ENCODE results near the gene REEP1. TPM values are rescaled to one million over a fixed set of nuclear protein-coding genes. Genes with fewer than 3 reads are reported as not detected.

Gene REEP1
- total RNA-seq, 2 donors from 2014 or later, result 6.6 to 224 TPM

GRCh38 chr2:86256300-86256699, 81.1 kb downstream of the REEP1 start:
- Histone ChIP-seq H3K9me3 (no peaks in the 10 kb centered on the region), H3K27ac (no peak overlapping the region), H3K4me3 (no peak overlapping the region), H3K4me1 (replicated peaks) (no peaks in the 10 kb centered on the region), H3K27me3 (replicated peaks; ENCODE audit: insufficient read depth) (no peaks in the 10 kb centered on the region), H3K36me3 (no peaks in the 10 kb centered on the region)
- no peak for DNase-seq (ENCODE audit: low spot score)
- WGBS, result 90% methylated on average over 4 of the region's 4 CpGs
- intact Hi-C loops (cut with DNase I), result no loop called here
- TF ChIP-seq POLR2A (IDR thresholded peaks at IDR 0.05), result no peak
- TF ChIP-seq, protein P1, sequence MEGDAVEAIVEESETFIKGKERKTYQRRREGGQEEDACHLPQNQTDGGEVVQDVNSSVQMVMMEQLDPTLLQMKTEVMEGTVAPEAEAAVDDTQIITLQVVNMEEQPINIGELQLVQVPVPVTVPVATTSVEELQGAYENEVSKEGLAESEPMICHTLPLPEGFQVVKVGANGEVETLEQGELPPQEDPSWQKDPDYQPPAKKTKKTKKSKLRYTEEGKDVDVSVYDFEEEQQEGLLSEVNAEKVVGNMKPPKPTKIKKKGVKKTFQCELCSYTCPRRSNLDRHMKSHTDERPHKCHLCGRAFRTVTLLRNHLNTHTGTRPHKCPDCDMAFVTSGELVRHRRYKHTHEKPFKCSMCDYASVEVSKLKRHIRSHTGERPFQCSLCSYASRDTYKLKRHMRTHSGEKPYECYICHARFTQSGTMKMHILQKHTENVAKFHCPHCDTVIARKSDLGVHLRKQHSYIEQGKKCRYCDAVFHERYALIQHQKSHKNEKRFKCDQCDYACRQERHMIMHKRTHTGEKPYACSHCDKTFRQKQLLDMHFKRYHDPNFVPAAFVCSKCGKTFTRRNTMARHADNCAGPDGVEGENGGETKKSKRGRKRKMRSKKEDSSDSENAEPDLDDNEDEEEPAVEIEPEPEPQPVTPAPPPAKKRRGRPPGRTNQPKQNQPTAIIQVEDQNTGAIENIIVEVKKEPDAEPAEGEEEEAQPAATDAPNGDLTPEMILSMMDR (IDR thresholded peaks at IDR 0.05), result no peak
- TF ChIP-seq POLR2AphosphoS5 (IDR thresholded peaks at IDR 0.05), result no peak

- no peaks in the 10 kb centered on the region for H3K9me3 ChIP-seq
- peak; percentile 46 for DNase-seq (ENCODE audit: low spot score)
- no peak overlapping the region for H3K4me3 ChIP-seq
- no peak for TF ChIP-seq POLR2A (IDR thresholded peaks at IDR 0.05)
- TF ChIP-seq, protein P1 (IDR thresholded peaks at IDR 0.05), result no peak
- peak; percentile 61 for TF ChIP-seq POLR2AphosphoS5 (IDR thresholded peaks at IDR 0.05)
- peak overlapping the region; percentile 23 to 36 for H3K27ac ChIP-seq
- no peaks in the 10 kb centered on the region for H3K36me3 ChIP-seq
- intact Hi-C loops (cut with DNase I), result no loop called here
- no peaks in the 10 kb centered on the region for H3K27me3 ChIP-seq (replicated peaks; ENCODE audit: insufficient read depth)
- 20% methylated on average over 8 of the region's 8 CpGs for WGBS
- no peaks in the 10 kb centered on the region for H3K4me1 ChIP-seq (replicated peaks)
Measured at GRCh38 chr2:86254576-86255538, 82.6 kb downstream of the REEP1 start.

DNA sequence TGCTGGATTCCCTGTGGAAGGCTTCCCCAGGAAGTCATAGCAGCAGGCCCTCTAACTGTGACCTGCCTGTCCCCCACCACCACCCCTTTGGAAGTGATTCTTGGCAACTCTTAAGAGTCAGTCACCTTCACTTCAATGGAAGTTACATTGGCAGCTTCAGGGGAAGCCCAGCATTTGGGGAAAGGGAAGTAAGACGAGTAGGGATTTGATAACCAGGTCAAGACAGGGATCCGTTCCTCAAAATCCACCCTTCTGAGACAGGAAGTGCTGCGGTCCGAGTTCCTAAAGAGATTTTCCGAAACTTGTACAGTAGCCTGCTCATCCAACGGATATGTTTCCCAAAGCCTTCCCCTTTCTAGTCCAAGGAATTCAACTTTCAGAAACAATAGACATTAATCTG, 84.0 kb downstream of the REEP1 start:
- H3K27ac ChIP-seq, result no peak overlapping the region
- no peak for DNase-seq (ENCODE audit: low spot score)
- H3K36me3 ChIP-seq, result no peaks in the 10 kb centered on the region
- TF ChIP-seq, protein P1 (IDR thresholded peaks at IDR 0.05), result no peak
- TF ChIP-seq POLR2A (IDR thresholded peaks at IDR 0.05), result no peak
- no peak for TF ChIP-seq POLR2AphosphoS5 (IDR thresholded peaks at IDR 0.05)
- no peaks in the 10 kb centered on the region for H3K4me1 ChIP-seq (replicated peaks)
- no peaks in the 10 kb centered on the region for H3K9me3 ChIP-seq
- no peaks in the 10 kb centered on the region for H3K27me3 ChIP-seq (replicated peaks; ENCODE audit: insufficient read depth)
- intact Hi-C loops (cut with DNase I), result no loop called here
- H3K4me3 ChIP-seq, result no peak overlapping the region
- WGBS, result 91% methylated on average over 6 of the region's 6 CpGs

- TF ChIP-seq POLR2AphosphoS5 (IDR thresholded peaks at IDR 0.05) (no peak), POLR2A (IDR thresholded peaks at IDR 0.05) (no peak)
- TF ChIP-seq, protein P1 (IDR thresholded peaks at IDR 0.05), result no peak
- H3K4me3 ChIP-seq, result no peak overlapping the region
- no peak overlapping the region for H3K27ac ChIP-seq
- no peaks in the 10 kb centered on the region for H3K27me3 ChIP-seq (replicated peaks; ENCODE audit: insufficient read depth)
- H3K9me3 ChIP-seq, result no peaks in the 10 kb centered on the region
- intact Hi-C loops (cut with DNase I), result no loop called here
- WGBS, result 86% methylated on average over 10 of the region's 10 CpGs
- DNase-seq (ENCODE audit: low spot score), result no peak
- H3K4me1 ChIP-seq (replicated peaks), result no peaks in the 10 kb centered on the region
- H3K36me3 ChIP-seq, result no peaks in the 10 kb centered on the region
Measured at GRCh38 chr2:86251840-86252266, 85.6 kb downstream of the REEP1 start.
